ENCODE measurements around the gene CACNB4. TPM values are rescaled to one million over a fixed set of nuclear protein-coding genes. Genes with fewer than 3 reads are reported as not detected.

The CACNB4 gene
- total RNA-seq, 1 donor from 2014 or later: 5.1 TPM

- Mint-ChIP-seq H3K4me3 (ENCODE audit: unreplicated experiment) (no peak overlapping the region), H3K27me3 (ENCODE audit: unreplicated experiment) (no peaks in the 10 kb centered on the region), H3K36me3 (ENCODE audit: unreplicated experiment) (no peaks in the 10 kb centered on the region), H3K4me1 (ENCODE audit: low read depth, unreplicated experiment) (no peaks in the 10 kb centered on the region), H3K9me3 (ENCODE audit: unreplicated experiment) (no peaks in the 10 kb centered on the region), H3K27ac (ENCODE audit: unreplicated experiment) (no peak overlapping the region)
- no peak for DNase-seq
- no peak for TF ChIP-seq CTCF (IDR thresholded peaks at IDR 0.05; ENCODE audit: partially characterized antibody, unreplicated experiment)
These were observed 7.6 kb upstream of the CACNB4 start for GRCh38 chr2:152106464-152106863.

GRCh38 chr2:152103271-152103670, 4.4 kb upstream of the CACNB4 start:
- Mint-ChIP-seq H3K9me3 (ENCODE audit: unreplicated experiment) (no peaks in the 10 kb centered on the region), H3K4me3 (ENCODE audit: unreplicated experiment) (no peak overlapping the region), H3K27me3 (ENCODE audit: unreplicated experiment) (peaks cover 12% of the 10 kb centered on the region), H3K27ac (ENCODE audit: unreplicated experiment) (no peak overlapping the region), H3K36me3 (ENCODE audit: unreplicated experiment) (no peaks in the 10 kb centered on the region), H3K4me1 (ENCODE audit: low read depth, unreplicated experiment) (peaks cover 3% of the 10 kb centered on the region)
- no peak for DNase-seq
- TF ChIP-seq CTCF (IDR thresholded peaks at IDR 0.05; ENCODE audit: partially characterized antibody, unreplicated experiment): no peak

DNA sequence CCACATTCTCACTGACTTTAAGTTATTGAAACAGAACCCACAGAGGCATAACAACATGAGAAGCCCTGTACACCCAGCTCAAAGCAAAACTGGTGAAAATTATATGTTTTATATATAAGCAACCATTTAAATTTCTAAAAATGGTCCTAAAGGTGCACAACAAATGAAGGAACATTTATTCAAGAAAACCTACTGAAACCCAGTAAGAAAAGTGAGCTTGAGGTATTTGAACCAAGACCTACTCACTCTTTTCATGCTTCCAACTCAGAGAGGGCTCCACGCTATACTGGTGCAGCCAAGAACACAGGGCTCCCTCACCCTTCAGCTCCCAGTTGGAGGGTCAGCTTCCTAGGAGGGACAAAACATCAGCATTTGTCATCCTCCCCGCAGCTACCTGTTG, 2.1 kb upstream of the CACNB4 start:
- H3K36me3 Mint-ChIP-seq (ENCODE audit: unreplicated experiment): peaks cover 7% of the 10 kb centered on the region
- no peak overlapping the region for H3K4me3 Mint-ChIP-seq (ENCODE audit: unreplicated experiment)

GRCh38 chr2:152099367-152100050, 665 bp upstream of the CACNB4 start:
- peaks cover 23% of the 10 kb centered on the region for H3K27me3 Mint-ChIP-seq (ENCODE audit: unreplicated experiment)
- no peak overlapping the region for H3K27ac Mint-ChIP-seq (ENCODE audit: unreplicated experiment)
- peak overlapping the region; percentile 92 for H3K4me3 Mint-ChIP-seq (ENCODE audit: unreplicated experiment)

More for the DNA sequence above, 2.1 kb upstream of the CACNB4 start:
- peaks cover 6% of the 10 kb centered on the region for H3K9me3 Mint-ChIP-seq (ENCODE audit: unreplicated experiment)
- TF ChIP-seq CTCF (IDR thresholded peaks at IDR 0.05; ENCODE audit: partially characterized antibody, unreplicated experiment): no peak
- no peak for DNase-seq
- H3K27me3 Mint-ChIP-seq (ENCODE audit: unreplicated experiment): peaks cover 23% of the 10 kb centered on the region
- peaks cover 3% of the 10 kb centered on the region for H3K4me1 Mint-ChIP-seq (ENCODE audit: low read depth, unreplicated experiment)
- H3K27ac Mint-ChIP-seq (ENCODE audit: unreplicated experiment): no peak overlapping the region

More at GRCh38 chr2:152099367-152100050, 665 bp upstream of the CACNB4 start:
- DNase-seq: no peak
- H3K9me3 Mint-ChIP-seq (ENCODE audit: unreplicated experiment): peaks cover 6% of the 10 kb centered on the region
- H3K4me1 Mint-ChIP-seq (ENCODE audit: low read depth, unreplicated experiment): peaks cover 3% of the 10 kb centered on the region
- TF ChIP-seq CTCF (IDR thresholded peaks at IDR 0.05; ENCODE audit: partially characterized antibody, unreplicated experiment): no peak
- peaks cover 7% of the 10 kb centered on the region for H3K36me3 Mint-ChIP-seq (ENCODE audit: unreplicated experiment)
